GM19395 (cell line): ENCODE data around the gene TSHB.

Source experiments
- ATAC-seq: cut with Tn5 transposase; IDR thresholded peaks from one replicate; pipeline ENCODE4 v1.9.1; 2021; ENCODE audit warnings: mild to moderate bottlenecking, moderate library complexity; ENCODE audit not compliant: unreplicated experiment

TSHB gene

GRCh38 chr1:115057661-115058254 lies 28.1 kb downstream of the TSHB start:
- no peak for ATAC-seq

DNA sequence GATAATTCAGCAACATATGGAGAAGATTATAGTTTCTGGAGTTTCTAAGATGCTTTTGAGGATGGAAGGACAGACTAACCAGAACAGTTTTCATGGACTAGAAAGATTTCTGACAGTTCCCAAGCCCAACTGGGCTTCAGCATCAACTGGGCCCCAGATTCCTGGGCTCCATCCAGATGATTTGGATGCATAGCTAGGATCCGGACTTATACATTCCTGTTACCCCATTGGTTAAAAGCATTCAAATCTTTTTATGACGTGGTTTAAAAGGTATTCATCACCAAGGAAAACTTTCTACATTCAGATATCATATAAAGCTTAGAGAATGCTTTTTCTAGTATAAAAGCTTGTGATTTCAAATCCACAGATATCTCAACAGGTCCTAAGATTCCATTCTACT lies 29.7 kb downstream of the TSHB start:
- no peak for ATAC-seq

DNA sequence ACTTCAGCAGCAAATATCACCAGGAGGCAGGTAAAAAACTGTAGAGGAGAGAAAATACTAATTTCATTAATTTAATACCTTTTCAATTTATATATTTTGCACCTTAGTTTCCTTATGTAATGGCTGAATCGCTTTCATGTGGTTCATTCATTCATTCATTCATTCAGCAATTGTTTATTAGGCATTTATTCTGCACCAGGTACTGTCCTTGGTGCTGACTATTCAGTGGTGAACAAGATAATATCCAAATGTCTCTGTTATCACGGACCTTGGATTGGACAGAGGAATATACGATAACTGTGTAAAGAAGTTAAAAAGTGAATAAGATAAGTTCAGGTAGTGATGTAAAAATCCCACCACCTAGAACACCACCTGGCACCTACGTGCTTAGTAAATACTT lies 30.9 kb downstream of the TSHB start:
- no peak for ATAC-seq

- peak; percentile 64 for ATAC-seq
Measured at GRCh38 chr1:115062542-115063004, 32.9 kb downstream of the TSHB start.

GRCh38 chr1:115063228-115063901 lies 33.7 kb downstream of the TSHB start:
- ATAC-seq, result peak; percentile 53

GRCh38 chr1:115064461-115064860 lies 34.8 kb downstream of the TSHB start:
- ATAC-seq, result no peak

DNA sequence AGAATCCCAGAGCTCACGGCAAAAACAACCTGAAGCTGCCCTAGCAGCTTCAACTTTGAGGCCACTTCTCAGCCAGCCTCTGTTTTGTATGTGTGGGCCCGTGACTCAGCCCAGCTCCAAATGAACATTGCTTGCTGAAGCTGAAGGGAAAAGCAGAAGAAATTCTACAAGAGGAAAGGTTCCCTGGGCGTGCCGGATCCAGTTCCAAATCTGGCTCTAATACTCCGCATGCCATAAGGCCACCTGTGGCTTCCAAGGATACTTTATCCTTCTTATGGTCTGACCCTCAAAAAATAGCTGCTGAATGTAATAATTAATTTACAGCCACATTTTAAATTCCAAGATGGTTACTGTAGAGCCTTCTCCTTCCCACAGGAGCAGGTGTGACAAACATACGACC lies 35.4 kb downstream of the TSHB start:
- no peak for ATAC-seq

- ATAC-seq, result no peak
Measured at GRCh38 chr1:115067161-115067859, 37.7 kb downstream of the TSHB start.

GRCh38 chr1:115068826-115069585 lies 39.4 kb downstream of the TSHB start:
- ATAC-seq, result no peak

GRCh38 chr1:115069659-115070308 lies 40.2 kb downstream of the TSHB start:
- no peak for ATAC-seq

DNA sequence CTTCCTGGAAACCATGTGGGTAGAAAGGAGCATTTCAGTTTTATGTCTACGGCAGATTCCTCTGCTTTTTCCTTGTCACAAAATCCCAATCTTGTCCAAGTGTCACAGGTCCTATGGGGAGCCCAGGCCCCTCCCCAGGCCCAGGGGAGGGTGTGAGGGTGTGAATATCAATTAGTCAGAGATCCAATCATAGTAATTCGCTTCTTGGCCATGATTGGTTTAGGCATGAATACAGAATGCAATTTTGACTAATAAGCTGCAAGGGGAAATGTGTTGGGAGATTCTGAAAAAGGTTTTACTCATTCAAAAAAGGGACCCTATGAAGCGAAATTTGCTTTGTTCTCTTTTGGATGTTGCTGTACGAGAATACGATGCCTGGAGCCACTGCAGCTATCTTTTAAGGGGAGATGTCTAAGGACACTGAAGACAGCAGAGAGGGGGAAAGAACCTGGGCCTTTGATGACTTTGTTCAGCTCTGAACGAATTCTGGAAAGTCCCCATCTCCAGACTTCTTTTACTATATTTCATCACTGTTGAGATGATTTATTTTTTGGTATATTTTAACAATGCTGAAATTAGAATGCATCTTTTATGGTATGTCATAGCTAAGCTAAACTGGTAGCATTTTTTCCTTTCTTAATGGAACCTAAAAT lies 41.5 kb downstream of the TSHB start:
- ATAC-seq, result no peak

DNA sequence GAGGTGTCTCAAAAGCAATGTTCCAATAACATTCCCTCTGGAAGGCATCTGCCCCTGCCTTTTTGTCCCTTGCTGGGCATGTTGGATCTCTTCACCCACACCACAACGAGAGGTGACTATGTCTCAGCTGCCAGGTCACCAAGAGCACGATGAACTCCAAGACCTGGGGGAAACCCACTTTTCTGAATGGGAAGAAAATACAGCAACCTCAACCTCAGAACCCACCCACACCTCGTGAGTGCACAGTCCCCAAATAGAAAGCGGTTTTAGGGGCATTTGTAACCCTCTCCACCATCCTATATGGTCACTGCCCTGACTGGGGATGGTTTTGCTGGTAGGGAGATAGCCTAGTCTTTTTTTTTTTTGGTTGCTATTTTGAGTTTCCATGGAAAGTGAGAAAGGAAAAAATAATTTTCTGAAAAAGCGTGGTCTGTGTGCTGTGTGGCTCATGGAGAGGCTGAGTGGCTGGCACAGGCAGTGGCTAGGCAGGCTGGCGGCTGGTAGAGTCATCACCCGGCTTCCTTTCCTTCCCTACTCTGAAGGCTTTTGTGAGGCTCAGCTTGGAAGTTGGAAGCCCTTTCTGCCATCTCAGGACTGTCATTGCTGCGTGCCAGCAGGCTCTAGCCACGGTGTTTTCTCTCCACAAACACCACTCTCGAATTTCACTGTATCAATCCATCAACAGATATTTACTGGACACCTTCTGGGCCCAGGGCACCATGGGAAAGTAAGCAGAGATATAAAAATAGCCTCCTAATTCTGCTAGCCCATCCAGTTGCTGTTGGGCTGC lies 43.9 kb downstream of the TSHB start:
- ATAC-seq, result no peak

DNA sequence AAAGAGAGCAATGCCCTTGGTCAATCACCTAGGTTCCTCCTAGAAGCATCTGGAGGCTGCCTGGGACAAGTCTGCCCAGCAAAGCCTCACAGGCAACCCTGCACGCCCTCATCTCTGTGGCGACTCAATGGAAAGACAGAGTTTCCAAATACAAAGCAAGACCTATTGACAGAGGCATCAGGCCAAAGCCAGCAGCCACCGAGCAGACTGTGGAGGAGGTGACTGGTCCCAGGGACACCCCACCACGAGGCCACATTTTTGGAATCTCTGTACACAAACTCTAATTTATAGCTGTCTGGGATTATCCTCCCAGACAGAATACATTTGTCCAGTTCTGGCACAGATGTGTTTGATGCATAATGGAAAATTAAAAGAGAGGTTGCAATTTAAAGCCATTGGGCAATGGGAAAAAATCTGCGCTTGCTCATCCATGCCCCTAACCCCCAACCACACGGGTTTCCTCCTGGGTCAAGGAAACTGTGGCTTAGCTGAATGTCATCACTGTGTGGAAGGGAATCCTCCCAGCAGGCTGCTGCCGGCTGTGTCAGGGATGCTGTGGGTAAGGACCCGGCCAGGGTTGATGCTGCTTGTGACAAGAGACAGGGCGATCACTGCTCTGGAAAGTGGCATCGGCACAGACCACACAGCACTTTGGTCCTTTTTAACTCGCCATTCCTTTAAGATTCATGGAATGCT lies 45.4 kb downstream of the TSHB start:
- ATAC-seq, result no peak

GRCh38 chr1:115076384-115076915 lies 46.8 kb downstream of the TSHB start:
- no peak for ATAC-seq

DNA sequence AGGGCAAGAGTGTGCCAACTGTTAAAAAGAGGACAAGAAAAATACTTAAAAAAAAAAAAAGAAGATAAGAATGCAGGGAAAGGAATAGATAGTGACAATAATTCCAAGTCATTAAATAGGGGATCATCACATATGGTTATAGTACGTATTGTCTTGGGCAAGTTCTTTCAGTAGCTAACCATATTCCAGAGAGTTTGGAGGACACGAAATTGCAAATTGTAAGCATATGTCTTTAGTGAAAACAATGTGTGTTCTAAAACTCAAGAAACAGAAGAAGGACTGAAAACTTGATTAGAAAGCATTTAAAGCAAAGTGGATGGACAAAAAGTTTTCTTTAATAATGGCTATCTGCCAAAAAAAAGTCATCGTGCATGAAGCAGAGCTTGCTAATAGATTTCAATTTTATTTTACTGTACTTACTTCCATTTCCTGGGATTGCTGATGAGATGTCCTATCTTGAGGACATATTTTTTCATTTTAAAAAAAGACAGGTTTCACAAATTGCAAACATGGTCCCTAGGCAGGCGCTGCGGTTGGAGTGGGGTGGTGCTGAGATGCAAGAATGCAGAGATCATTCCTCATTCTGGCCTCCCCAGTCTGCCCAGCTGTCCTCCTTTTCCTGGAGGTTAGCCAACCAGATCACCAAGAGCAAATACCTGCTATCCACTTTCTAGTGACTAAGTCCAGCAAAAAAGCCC lies 47.8 kb downstream of the TSHB start:
- no peak for ATAC-seq

GRCh38 chr1:115077984-115078330 lies 48.3 kb downstream of the TSHB start:
- ATAC-seq, result no peak

GRCh38 chr1:115078708-115079107 lies 49.1 kb downstream of the TSHB start:
- ATAC-seq, result no peak

GRCh38 chr1:115082949-115083348 lies 53.3 kb downstream of the TSHB start:
- no peak for ATAC-seq
